ENCODE measurements around the gene TMEM151B.
"Not testable (repeated sequence)": the region's sequence is repeated elsewhere in the genome, so short reads cannot be mapped to it uniquely, and the experiment has no call there.

The TMEM151B gene

GRCh38 chr6:44339763-44340625, 69.7 kb downstream of the TMEM151B start:
- DNase-seq = no peak

DNA sequence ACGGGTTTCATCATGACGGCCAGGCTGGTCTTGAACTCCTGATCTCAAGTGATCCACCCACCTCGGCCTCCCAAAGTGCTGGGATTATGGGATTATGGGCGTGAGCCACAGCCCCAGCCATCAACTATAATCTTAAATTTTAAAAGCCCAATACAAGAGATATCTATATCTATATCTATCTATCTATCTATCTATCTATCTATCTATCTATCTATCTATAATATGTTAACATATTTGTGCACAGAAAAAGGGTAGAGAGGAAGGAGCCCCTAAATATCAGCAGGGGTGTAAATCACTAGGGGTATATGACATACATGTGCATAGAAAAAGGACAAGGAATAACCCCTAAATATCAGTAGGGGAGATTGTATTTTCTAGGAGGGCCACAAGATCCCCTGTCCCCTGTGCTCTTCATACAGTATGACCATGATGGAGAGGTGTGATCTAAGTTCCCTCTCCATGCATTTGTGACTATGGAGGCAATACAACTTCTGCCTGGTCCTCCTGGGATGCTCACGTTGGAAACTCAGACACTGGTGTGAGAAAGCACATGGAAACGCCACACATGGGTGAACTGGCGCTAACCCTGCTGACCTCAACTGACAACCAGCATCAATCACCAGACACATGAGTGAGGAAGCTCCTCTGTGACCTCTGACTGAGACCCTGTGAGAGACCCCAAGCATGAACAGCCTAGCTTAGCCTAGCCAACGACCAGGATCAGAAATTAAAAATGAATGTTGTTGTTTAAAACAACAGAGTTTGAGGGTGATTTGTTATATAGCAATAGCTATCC, 71.0 kb downstream of the TMEM151B start:
- no peak for DNase-seq

- DNase-seq = no peak
Observed at GRCh38 chr6:44342052-44342451, 71.8 kb downstream of the TMEM151B start.

GRCh38 chr6:44342489-44342888, 72.2 kb downstream of the TMEM151B start, which contains the start of gene SPATS1:
SPATS1 (plus strand) TSS chr6:44342650; CDS start chr6:44343096, 446 bp downstream.
- no peak for DNase-seq

DNA sequence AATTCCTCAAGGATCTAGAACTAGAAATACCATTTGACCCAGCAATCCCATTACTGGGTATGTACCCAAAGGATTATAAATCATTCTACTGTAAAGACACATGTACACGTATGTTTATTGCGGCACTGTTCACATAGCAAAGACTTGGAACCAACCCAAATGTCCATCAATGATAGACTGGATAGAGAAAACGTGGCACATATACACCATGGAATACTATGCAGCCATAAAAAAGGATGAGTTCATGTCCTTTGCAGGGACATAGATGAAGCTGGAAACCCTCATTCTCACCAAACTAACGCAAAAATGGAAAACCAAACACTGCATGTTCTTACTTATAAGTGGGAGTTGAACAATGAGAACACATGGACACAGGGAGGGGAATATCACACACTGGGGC, 76.6 kb downstream of the TMEM151B start:
- DNase-seq = not testable (repeated sequence)

DNA sequence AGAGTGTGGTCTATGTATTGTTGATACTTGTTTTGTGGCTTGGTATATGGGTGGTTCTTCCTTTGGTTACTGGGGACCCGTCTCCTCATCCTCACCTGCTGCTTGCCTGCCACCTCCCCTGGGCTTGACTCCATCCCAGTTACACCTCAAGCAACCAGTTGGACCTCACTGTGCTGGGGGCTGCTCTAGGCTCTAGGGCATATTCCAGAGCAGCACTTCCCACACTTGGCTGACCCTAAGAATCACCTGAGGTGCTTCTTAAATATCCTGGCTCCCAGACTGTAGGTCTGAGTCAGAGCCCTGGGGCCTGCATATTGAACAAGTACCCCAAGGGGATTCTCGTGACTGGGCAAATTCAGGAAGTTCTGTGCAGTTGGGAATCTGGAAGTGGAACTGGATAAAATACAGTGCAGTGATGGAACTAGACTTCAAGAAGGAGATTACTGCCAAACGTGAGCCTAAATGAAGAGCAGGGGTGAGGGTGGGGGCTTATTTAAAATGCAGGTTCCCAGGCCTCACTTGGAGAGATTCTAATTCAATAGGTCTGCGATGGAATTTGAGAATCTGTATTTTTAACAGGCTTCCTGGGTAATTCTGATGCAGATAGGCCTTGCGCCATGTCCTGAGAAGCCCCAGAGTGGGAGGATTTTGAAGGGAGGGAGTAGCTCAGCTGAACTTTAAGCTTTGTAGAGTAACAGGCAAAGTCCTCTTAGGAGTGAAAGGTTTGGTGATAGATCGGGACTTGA, 79.8 kb downstream of the TMEM151B start:
- DNase-seq = no peak

DNA sequence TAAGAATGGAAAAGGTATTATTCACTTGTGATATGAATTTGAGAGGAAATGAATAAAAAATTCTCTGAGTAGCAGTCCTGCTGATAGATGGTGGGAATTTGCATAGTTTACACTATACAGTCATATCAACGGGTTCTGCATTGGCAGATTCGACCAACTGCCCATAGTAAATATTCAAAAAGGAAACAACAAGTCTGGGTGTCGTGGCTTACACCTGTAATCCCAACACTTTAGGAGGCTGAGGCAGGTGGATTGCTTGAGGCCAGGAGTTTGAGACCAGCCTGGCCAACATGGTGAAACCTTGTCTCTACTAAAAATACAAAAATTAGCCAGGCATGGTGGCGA, 80.4 kb downstream of the TMEM151B start:
- not testable (repeated sequence) for DNase-seq

DNA sequence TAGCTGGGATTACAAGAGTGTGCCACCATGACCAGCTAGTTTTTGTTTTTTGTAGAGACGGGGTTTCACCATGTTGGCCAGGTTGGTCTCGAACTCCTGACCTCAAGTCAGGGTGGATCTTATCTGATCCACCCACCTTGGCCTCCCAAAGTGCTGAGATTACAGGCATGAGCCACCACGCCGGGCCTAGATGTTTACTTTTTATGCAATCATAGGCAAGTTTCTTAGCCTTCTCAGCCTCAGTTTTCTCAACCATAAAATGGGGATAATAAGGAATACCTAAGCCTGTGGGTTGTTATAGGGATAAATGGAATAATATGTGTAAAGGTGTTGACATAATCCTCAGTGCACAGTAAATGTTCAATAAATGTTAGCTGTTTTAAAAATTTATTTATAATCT, 82.0 kb downstream of the TMEM151B start:
- no peak for DNase-seq

GRCh38 chr6:44353336-44353735, 83.1 kb downstream of the TMEM151B start:
- DNase-seq = no peak

DNA sequence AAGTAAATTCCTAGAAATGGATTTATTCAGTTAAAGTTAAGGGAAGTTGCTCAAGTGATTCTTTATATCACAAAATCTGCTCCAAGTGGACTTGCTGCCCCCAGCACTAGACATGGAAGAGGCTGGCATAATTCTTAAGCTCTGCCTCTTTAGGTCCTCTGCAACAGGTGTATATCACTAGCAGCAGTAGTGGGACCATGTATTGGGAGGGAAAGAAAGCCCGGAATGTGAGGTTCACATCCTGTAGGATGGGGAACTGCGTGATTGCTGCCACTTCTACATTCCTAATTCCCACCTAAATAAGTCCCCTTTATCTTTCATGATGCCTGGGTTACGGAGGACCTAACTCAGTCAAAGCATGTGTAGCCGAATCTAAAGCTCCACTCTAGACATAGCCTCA, 85.4 kb downstream of the TMEM151B start:
- DNase-seq = no peak

GRCh38 chr6:44356487-44356886, 86.2 kb downstream of the TMEM151B start:
- no peak for DNase-seq

All from activated effector memory CD4-positive, alpha-beta T cell treated with anti-CD3 and anti-CD28 coated beads, Interleukin-2, amount 50 U/mL, for 16 hours (primary cell).